HG03342 (cell line): ENCODE results near the gene ITPKB.
"Not testable (repeated sequence)": the region's sequence is repeated elsewhere in the genome, so short reads cannot be mapped to it uniquely, and the experiment has no call there.

Source experiments
- ATAC-seq: cut with Tn5 transposase; IDR thresholded peaks from one replicate; pipeline ENCODE4 v1.9.1; 2021; ENCODE audit warnings: mild to moderate bottlenecking, moderate library complexity; ENCODE audit not compliant: unreplicated experiment

The ITPKB gene

GRCh38 chr1:226639631-226640061 is 99.4 kb downstream of the ITPKB start:
- ATAC-seq = no peak

- ATAC-seq = not testable (repeated sequence)
Measured at GRCh38 chr1:226639206-226639605, 99.9 kb downstream of the ITPKB start.

- no peak for ATAC-seq
Measured at GRCh38 chr1:226638608-226639007, 100.5 kb downstream of the ITPKB start.

GRCh38 chr1:226638001-226638601 is 101.0 kb downstream of the ITPKB start:
- ATAC-seq = no peak

DNA sequence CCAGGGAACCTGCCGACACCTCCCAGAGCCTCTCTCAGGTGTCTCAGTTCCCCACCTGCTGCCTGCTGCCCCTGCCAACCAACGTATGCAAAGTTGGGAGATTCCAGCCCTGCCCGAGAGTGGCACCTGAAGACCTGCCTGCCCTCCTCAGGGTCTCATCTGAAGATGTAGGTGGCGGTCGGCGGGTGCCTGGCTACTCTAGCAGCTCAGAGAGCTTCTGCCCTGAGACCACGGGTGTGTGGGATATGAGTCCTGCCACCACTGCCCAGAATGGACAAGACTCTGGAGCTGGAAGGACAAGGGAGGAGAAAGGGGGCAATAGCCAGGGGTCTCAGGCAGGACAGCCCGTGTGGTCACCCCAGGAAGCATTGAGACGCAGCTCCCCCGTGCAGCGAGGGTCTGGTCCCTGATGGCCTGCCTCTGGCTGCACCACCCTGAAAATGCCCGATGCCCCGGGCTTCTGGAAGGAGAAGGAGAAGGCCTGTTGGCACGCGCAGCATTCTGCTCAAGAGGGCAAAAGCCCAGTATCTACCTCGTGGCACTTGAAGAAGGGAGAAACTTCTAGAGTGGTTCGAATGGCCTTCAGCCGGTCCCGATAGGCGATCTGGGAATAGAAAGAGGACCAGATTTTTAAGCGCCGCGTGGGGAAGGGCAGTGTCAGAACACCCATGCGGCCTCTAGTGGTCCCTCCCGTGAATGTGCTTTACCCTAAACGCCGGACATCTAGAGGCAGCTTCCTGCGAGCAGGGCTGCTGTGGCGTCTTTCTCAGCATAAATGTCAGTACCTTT is 101.7 kb downstream of the ITPKB start:
- no peak for ATAC-seq

- ATAC-seq = no peak
Measured at GRCh38 chr1:226636847-226637096, 102.3 kb downstream of the ITPKB start.

- ATAC-seq = no peak
Measured at GRCh38 chr1:226635456-226635941, 103.6 kb downstream of the ITPKB start.

- ATAC-seq = no peak
Measured at GRCh38 chr1:226634611-226635246, 104.4 kb downstream of the ITPKB start.

GRCh38 chr1:226634166-226634588 is 104.9 kb downstream of the ITPKB start:
- peak; percentile 79 for ATAC-seq

DNA sequence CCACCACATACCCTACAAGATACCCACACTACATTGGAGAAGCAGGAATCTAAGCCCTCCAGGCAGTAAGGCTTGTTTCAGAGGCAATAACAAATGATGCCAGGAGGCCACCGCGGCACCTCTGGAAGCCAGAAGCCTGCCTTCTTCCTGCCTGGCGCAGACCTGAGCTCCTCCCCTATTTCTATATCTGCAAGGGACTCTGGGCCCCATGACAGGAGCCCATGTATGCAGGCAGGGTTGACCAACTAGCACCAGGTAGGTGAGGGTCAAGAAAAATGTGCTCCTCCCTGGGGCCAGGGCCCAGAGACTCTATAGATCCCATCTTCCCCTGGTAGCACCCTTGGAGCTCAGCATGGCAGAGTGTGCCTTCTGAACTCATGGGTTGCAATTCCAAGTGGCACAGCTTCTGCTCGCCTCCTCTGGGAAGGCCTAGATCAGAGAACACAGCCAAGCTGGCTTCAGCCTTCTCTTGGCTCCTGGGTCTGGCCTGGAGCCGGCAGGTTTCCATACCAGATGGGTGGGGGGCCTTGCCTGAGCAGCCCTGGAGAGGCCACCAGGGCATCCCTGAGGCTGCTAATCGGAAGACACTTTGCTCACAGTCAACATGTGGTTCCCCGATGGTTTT is 105.4 kb downstream of the ITPKB start:
- ATAC-seq = peak; percentile 19

DNA sequence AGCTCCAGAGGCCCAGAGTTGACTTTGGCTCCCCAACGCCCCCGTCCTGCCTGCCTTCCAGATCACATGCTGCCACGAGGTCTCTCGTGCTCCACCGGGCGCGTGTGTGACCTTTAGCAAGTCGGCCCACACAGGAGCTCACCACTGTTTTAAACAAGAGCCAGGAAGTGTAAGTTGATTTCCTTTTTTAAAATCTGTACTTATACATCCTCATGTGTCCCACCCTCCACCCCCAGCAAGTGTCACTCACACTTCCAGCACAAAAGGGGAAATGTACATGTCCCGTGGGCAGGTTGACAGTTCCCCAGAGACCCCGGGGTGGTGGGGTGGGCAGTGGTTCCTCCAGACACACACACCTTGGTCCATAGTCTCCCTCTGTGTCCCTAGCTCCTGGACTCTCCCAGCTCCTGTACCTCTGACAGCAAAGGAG is 106.1 kb downstream of the ITPKB start:
- no peak for ATAC-seq

DNA sequence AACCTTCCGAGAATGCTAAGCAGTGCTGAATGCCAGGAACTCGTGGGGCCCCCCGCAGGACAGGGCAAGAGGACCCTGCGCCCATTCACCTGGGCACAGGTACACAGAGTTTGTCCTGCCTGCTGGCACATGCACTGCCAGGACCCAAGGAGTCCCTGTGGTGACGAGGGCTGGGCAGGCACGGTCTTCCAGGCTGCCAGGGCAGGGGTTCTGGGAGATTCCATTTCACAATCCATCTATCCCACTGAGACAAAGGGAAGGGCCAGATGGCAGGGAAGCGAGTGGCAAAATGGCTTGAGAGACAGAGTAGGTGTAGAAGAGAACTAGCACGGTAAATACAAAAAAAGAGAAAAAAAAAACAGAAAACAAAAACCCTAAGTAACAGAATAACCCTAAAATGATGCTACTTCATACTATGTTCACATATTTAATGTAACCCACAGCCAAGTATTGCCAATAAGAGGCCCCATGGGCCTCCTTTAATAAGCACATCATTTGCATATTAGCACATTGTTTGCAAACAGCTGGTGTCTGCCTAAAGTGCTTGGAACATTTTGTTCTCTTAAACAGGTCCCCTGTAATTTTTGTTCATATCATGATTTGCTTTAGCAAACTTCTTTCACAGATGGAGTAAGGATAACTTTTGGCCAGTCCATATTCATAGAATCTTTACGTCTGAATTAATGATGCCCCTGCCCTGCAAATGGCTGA is 106.8 kb downstream of the ITPKB start:
- ATAC-seq = no peak

GRCh38 chr1:226631229-226632000 is 107.7 kb downstream of the ITPKB start:
- ATAC-seq = no peak

DNA sequence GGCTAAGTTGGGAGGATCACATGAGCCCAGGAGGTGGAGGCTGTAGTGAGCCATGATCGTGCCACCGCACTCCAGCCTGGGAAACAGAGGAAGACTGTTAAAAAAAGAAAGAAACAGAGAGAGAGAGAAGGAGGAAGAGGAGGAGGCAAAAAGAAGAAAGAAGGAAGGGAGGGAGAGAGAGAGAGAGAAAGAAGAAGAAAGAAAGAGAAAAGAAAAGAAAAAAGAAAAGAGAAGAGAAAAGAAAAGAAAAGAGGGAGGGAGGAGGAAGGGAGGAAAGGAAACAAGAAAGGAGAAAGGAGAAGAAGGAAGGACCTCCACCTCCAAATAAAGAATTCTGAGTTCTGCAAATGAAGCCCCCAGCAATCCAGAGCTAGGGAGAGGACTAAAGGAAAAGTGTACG is 108.5 kb downstream of the ITPKB start:
- no peak for ATAC-seq

- ATAC-seq = no peak
Measured at GRCh38 chr1:226629896-226630550, 109.1 kb downstream of the ITPKB start.

- ATAC-seq = no peak
Measured at GRCh38 chr1:226629210-226629895, 109.7 kb downstream of the ITPKB start.

GRCh38 chr1:226628612-226629155 is 110.4 kb downstream of the ITPKB start:
- no peak for ATAC-seq

DNA sequence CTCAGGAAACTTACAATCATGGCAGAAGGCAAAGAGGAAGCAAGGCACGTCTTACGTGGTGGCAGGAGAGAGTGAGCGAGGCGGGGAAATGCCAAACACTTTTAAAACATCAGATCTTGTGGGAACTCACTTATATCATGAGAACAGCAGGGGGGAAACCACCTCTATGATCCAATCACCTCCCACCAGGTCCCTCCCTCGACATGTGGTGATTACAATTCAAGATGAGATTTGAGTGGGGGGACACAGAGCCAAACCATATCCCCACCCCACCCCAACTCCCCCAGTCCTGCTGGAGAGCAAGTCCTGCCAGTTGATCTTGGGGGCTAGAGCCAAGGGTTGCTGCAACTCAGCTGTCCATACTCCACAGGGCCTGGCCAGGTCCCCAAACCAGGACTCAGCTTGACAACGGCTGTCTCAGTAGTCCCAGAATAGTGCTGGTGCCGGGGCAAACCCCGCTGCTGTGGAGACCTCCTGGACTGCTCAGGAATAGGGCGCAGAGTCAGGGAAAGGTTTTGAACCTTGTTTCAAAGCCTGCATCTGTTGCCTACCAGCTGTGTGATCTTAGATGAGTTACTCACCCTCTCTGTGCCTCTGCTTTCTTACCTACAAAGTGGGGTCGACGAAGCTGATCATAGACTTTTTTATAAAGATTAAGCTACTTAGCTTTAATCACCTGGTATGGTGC is 111.0 kb downstream of the ITPKB start:
- no peak for ATAC-seq
